HEK293T (cell line): ENCODE results near the gene TARBP1.
"Not testable (repeated sequence)": the region's sequence is repeated elsewhere in the genome, so short reads cannot be mapped to it uniquely, and the experiment has no call there.

Experiments used
- CTCF ChIA-PET: fragments of 350-600 bp; formaldehyde crosslinking; extraction: SDS; loops from one replicate; lab custom pipeline; 2021; ENCODE audit warnings: antibody characterized with exemption, inconsistent platforms; lab: Yijun Ruan, JAX
- POLR2A ChIA-PET: fragments of 350-600 bp; formaldehyde crosslinking; extraction: SDS; loops from one replicate; lab custom pipeline; 2020; ENCODE audit warnings: antibody characterized with exemption, inconsistent platforms; lab: Yijun Ruan, JAX
- DNase-seq: peaks from one replicate; pipeline ENCODE4 v3.0.0; 2012; ENCODE audit warnings: mixed read lengths; ENCODE audit errors: extremely low spot score
- ARNT ChIP-seq: fragments of 450-650 bp; IDR thresholded peaks from 2 replicates; pipeline ENCODE4 v1.6.1; 2017; ENCODE audit warnings: mild to moderate bottlenecking
- BHLHE40 ChIP-seq: fragments of 450-650 bp; IDR thresholded peaks from 2 replicates; pipeline ENCODE4 v1.6.1; 2016; ENCODE audit warnings: mild to moderate bottlenecking, moderate library complexity, borderline replicate concordance
- CTBP1 ChIP-seq: fragments of 450-650 bp; IDR thresholded peaks from 2 replicates; pipeline ENCODE4 v1.6.1; 2016; ENCODE audit warnings: borderline replicate concordance
- ELF4 ChIP-seq: fragments of 450-650 bp; IDR thresholded peaks from 2 replicates; pipeline ENCODE4 v1.6.1; 2017; ENCODE audit warnings: antibody characterized with exemption
- FOXA1 ChIP-seq: fragments of 450-650 bp; IDR thresholded peaks from 2 replicates; pipeline ENCODE4 v1.6.1; 2016; ENCODE audit warnings: mild to moderate bottlenecking
- FOXK2 ChIP-seq: fragments of 450-650 bp; IDR thresholded peaks from 2 replicates; pipeline ENCODE4 v1.6.1; 2016; ENCODE audit warnings: mild to moderate bottlenecking
- FOXM1 ChIP-seq: fragments of 450-650 bp; IDR thresholded peaks from 2 replicates; pipeline ENCODE4 v1.6.1; 2017; ENCODE audit warnings: mild to moderate bottlenecking, borderline replicate concordance
- HDGF ChIP-seq: fragments of 450-650 bp; IDR thresholded peaks from 2 replicates; pipeline ENCODE4 v1.6.1; 2017; ENCODE audit warnings: antibody characterized with exemption, borderline replicate concordance
- L3MBTL2 ChIP-seq: fragments of 450-650 bp; conservative IDR thresholded peaks from 2 replicates; pipeline ENCODE4 v1.6.1; 2016; ENCODE audit warnings: mild to moderate bottlenecking
- LEF1 ChIP-seq: fragments of 450-650 bp; IDR thresholded peaks from 2 replicates; pipeline ENCODE4 v1.6.1; 2017; ENCODE audit warnings: mild to moderate bottlenecking, borderline replicate concordance
- NFRKB ChIP-seq: fragments of 450-650 bp; IDR thresholded peaks from 2 replicates; pipeline ENCODE4 v1.6.1; 2016; ENCODE audit warnings: mild to moderate bottlenecking, moderate library complexity
- SP1 ChIP-seq: fragments of 450-650 bp; IDR thresholded peaks from 2 replicates; pipeline ENCODE4 v1.6.1; 2017
- SUZ12 ChIP-seq: fragments of 450-650 bp; IDR thresholded peaks from 2 replicates; pipeline ENCODE4 v1.6.1; 2016; ENCODE audit warnings: mild to moderate bottlenecking
- TARDBP ChIP-seq: fragments of 450-650 bp; IDR thresholded peaks from 2 replicates; pipeline ENCODE4 v1.6.1; 2016
- ZNF384 ChIP-seq: fragments of 450-650 bp; IDR thresholded peaks from 2 replicates; pipeline ENCODE4 v1.6.1; 2016
- TF ChIP-seq, protein P1 (sequence below): fragments of 450-650 bp; IDR thresholded peaks from 2 replicates; pipeline ENCODE4 v1.6.1; 2016

TARBP1 gene

DNA sequence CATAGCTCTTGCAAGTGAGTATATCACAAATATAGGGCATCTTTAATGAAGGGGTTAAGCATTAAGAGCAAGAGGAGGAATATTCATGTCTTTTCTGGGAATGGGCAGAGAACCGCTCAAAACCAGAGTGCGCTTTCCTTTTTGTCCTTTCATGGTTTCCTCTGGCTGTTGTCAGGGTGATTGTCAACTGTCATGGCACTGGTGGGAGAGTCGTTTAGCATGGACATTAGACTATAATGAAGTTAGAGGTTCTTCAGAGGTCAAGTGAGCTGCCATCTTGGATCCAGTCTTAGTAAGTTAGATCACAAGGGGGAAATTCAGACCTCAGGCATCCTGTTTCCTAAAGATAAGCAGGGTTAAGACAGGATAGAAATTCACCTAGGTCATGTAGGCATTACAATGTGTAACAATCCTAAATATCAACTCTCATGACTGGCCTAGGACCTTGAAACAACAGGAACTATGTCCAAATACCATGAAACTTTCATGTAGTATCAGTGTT lies 117.8 kb downstream of the TARBP1 start:
- DNase-seq, result no peak
- POLR2A ChIA-PET, result no interaction called here
- TF ChIP-seq HDGF, result no peak
- TF ChIP-seq SUZ12, result no peak
- TF ChIP-seq BHLHE40, result no peak
- TF ChIP-seq ZNF384, result no peak
- no peak for TF ChIP-seq LEF1
- TF ChIP-seq L3MBTL2, result no peak
- CTCF ChIA-PET, result no interaction called here

DNA sequence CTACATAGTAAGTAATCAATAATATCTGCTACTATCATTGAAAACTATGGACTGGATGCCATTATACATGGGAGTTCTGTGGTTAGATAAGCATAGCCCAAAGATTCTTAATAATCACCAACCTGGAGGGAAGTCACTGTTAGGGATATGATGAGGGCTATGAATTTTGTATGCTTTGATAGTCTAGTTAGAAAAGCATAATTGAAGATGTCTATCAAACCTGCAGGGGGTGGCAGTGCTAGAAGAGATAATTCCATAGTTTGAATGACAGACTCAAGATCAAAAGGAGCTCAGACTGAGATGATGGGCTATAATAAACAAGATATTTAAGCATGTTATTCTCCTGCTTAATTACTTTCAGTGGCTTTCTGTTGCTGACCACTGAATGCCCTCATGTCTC lies 121.1 kb downstream of the TARBP1 start:
- no peak for DNase-seq
- CTCF ChIA-PET, result no interaction called here

DNA sequence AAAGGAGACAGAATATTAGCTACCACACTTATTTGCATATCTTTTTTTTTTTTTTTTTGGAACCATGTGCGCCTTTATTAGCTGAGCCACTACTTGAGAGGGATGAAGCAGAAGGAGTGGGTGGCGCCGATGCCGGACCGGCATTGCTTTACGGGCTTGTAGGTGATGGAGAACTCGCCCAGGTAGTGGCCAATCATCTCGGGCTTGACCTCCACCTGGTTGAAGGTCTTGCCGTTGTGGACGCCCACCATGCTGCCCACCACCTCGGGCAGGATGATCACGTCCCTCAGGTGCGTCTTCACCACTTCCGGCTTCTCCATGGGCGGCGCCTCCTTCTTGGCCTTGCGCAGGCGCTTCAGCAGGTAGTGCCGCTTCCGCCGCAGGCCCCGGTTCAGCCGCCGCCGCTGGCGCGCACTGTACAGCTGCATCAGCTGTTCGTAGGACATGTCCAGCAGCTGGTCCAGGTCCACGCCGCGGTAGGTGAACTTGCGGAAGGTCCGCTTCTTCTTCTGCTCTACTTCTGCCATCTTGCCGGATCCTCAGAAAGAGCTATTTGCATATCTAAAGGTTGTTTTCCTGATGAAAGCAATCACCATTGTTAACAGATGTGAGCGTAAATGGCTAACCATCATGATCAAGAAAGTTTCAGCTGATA lies 122.2 kb downstream of the TARBP1 start:
- CTCF ChIA-PET, DNase-seq: not testable (repeated sequence)
- TF ChIP-seq L3MBTL2, result peak; percentile 42; the same call in 1 of the 2 replicates
- POLR2A ChIA-PET, result interaction anchor here (3.2 kb wide), 1 partner anchor 17 kb away, joined by 16 read pairs; the partner anchor contains the start of gene COA6

More for the DNA sequence above, 121.1 kb downstream of the TARBP1 start:
- POLR2A ChIA-PET, result interaction anchor here (3.2 kb wide), 1 partner anchor 15 kb away, joined by 16 read pairs; the partner anchor contains the start of gene COA6
- TF ChIP-seq SP1, result no peak
- no peak for TF ChIP-seq FOXA1
- TF ChIP-seq FOXM1, result no peak
- TF ChIP-seq ELF4, result no peak
- no peak for TF ChIP-seq ARNT
- no peak for TF ChIP-seq L3MBTL2
- no peak for TF ChIP-seq BHLHE40

DNA sequence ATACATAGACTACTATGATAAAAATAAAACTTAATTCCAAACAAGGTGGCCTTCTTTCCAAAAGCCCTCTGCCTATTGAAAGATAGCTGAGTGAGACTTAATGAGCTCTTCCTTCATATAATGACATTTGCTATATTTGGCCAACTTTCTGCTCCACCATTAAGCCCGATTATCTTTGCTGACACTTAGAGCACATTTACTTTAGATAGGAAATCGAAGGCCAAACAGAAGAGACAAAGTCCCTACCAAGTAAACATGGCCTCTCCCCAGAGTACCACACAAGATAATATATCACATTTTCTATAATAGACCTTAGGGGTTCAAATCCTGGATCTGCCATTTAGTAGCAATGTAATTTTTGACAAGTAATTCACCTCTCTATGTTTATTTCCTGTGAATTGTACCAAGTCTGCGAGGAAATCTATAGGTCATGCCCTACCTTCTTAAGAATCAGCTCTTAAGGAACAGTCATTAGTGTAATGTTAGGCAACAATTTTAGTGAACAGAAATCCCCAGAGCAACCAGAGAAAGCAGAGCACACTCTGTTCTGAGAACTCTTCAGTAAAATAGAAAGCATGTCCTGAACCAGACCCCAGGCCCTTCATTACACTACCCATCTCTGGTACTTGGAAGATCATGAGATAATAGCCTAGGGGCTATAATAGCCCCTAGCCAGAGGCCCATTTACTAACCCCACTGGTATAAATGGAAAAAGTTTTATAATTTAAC lies 123.0 kb downstream of the TARBP1 start:
- DNase-seq, result no peak
- TF ChIP-seq FOXA1, result no peak
- TF ChIP-seq CTBP1, result no peak
- no peak for TF ChIP-seq ELF4
- TF ChIP-seq FOXK2, result no peak
- TF ChIP-seq SP1, result no peak
- TF ChIP-seq LEF1, result no peak
- TF ChIP-seq ARNT, result no peak
- POLR2A ChIA-PET, result interaction anchor here (3.2 kb wide), 1 partner anchor 17 kb away, joined by 16 read pairs; the partner anchor contains the start of gene COA6
- CTCF ChIA-PET, result no interaction called here

DNA sequence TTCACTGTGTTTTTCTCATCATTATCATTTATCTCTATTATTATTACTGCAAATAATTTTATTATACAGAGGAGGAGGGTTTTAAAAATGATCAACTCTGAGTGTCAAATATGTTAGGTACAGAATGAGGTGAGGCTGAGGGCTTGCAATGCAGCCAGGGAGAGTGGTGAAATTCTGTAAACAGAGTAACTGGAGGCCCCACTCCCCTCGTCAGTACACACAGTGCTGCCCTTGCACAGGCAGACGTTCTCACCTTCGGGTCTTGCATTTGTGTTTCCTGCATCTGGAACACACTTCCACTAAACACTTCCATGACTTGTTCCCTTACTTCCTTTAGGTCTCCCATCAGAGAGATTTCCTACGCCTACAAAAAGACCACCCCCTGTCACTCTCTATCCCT lies 130.0 kb downstream of the TARBP1 start:
- no peak for DNase-seq
- ChIA-PET POLR2A (no interaction called here), CTCF (no interaction called here)
- TF ChIP-seq SP1 (no peak), CTBP1 (no peak), NFRKB (no peak), ZNF384 (no peak), ELF4 (no peak), L3MBTL2 (no peak), FOXA1 (no peak), HDGF (no peak)

DNA sequence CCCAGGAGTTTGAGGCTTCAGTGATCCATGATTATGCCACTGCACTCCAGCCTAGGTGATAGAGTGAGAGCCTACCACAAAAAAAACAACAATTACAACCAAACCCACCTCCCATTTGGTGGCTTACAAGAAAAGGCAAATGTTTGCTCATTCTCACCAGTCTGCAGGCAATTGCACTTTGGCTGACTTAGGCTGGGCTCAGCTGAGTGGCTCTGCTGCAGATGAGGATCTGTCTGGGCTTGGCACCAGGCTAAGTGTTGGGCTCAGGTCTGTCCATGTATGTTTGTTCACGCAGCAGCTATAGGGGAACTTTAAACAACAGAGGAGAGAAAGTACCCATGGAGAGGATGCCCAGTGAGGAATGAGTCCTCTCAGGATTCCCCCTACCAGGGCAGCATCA lies 133.7 kb downstream of the TARBP1 start:
- POLR2A ChIA-PET, result no interaction called here
- no peak for TF ChIP-seq ARNT
- TF ChIP-seq L3MBTL2, result no peak
- no peak for TF ChIP-seq FOXM1
- TF ChIP-seq BHLHE40, result no peak
- no peak for TF ChIP-seq ELF4
- TF ChIP-seq NFRKB, result no peak
- no peak for TF ChIP-seq SP1
- TF ChIP-seq TARDBP, result no peak
- TF ChIP-seq FOXA1, result no peak
- TF ChIP-seq CTBP1, result no peak
- TF ChIP-seq, protein P1, sequence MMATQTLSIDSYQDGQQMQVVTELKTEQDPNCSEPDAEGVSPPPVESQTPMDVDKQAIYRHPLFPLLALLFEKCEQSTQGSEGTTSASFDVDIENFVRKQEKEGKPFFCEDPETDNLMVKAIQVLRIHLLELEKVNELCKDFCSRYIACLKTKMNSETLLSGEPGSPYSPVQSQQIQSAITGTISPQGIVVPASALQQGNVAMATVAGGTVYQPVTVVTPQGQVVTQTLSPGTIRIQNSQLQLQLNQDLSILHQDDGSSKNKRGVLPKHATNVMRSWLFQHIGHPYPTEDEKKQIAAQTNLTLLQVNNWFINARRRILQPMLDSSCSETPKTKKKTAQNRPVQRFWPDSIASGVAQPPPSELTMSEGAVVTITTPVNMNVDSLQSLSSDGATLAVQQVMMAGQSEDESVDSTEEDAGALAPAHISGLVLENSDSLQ, result no peak
- TF ChIP-seq SUZ12, result no peak
- TF ChIP-seq ZNF384, result no peak
- TF ChIP-seq LEF1, result no peak
- TF ChIP-seq HDGF, result no peak
- no peak for TF ChIP-seq FOXK2
- CTCF ChIA-PET, result no interaction called here
- no peak for DNase-seq

DNA sequence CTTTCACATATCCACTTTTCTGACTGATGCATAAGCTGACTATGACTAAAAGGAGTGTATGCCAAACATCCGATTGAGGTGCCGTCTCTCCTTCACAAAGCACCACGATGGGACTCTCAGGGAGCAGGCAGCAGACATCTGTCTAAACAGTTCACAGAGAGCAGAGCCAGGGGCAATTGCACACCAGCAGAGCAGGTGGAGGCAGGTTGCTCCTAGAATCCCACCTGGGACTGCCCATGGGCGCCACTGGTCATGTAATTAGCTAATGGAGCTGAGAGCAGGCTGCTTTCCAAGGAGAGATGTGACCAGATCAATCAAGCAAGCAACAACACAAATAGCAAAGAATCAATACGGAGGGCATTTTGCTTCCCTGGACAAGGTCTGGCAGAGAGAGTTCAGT lies 136.2 kb downstream of the TARBP1 start:
- TF ChIP-seq FOXM1 (no peak), L3MBTL2 (no peak), SUZ12 (no peak), TARDBP (no peak), LEF1 (no peak), ARNT (no peak), HDGF (no peak), FOXK2 (no peak), ELF4 (no peak), BHLHE40 (no peak), CTBP1 (no peak), NFRKB (no peak), ZNF384 (no peak), FOXA1 (no peak), SP1 (no peak)
- TF ChIP-seq, protein P1, result no peak

More for the DNA sequence above, 136.2 kb downstream of the TARBP1 start:
- ChIA-PET POLR2A (interaction anchor here (1.3 to 1.6 kb wide), 2 partner anchors 31 kb away, joined by 8 to 9 read pairs; partner anchors contain the start of gene COA6), CTCF (interaction anchor here (1.0 to 1.8 kb wide), 2 partner anchors 16 to 33 kb away, joined by 4 to 5 read pairs; no protein-coding TSS in a partner anchor)
- no peak for DNase-seq
